ENCODE results near the gene TENM3.
A peak's percentile ranks its signal among the peaks of the same experiment; 100 is the strongest.

TENM3 gene

DNA sequence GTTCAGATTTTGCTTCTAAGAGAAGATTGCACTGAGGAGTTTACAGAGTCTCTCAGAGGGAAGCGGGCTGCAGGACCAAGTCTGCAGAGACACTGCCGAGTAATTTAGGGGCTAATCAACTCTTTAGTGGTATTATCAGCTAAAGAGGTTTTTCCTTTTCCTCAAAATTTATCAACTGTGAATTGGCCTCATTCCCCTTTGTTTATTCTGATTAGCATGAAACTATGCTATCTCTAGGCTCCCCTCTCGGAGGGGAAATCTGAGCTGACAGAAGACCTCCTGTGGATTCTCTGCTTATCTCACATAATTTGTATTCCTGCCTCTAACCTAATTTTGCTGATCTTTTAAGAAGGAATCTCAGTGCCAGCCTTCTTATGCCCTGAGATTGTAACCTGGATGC, 473.0 kb downstream of the TENM3 start:
- TF ChIP-seq GATA2 (IDR thresholded peaks at IDR 0.05; ENCODE audit: low read depth, low read length), result no peak
- no peak for TF ChIP-seq GATA3 (IDR thresholded peaks at IDR 0.05; ENCODE audit: low read depth, low read length)

DNA sequence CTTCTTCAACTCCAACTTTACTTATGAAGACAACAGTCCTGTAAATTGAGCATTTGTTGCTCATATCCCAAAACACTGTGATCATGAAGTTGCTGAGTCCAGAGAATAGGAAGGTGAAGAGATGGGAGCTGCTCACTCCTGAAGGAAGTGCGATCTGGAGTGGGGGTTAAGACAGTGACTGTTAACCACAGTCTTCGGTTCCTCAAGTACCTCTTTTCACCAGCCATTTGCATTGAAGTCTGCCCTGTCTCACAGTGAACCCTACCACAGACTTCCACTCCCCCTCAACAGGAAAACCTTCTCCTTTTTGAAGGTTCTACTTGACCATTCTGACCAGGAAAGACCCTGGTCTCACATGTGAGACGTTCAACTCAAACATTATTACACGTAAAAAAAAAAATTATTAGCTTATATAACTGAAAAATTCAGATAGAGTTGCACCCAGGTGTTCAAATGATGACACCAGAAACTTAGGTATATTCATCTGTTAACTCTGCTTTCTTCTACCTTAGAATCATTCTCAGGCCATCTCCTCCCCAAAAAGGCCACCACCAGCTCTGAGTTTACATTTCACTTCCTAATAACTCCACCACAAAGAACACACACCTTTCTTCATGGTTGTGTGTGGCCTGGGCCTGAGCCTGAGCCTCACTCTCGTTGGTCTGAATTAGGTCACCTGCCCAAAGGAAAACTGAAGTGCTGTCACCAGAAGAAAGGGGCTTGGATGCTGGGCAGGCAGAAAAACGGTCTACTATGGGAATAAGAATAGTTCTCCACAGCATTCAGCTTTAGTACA, 474.8 kb downstream of the TENM3 start:
- TF ChIP-seq GATA2 (IDR thresholded peaks at IDR 0.05; ENCODE audit: low read depth, low read length) (no peak), GATA3 (IDR thresholded peaks at IDR 0.05; ENCODE audit: low read depth, low read length) (no peak)

DNA sequence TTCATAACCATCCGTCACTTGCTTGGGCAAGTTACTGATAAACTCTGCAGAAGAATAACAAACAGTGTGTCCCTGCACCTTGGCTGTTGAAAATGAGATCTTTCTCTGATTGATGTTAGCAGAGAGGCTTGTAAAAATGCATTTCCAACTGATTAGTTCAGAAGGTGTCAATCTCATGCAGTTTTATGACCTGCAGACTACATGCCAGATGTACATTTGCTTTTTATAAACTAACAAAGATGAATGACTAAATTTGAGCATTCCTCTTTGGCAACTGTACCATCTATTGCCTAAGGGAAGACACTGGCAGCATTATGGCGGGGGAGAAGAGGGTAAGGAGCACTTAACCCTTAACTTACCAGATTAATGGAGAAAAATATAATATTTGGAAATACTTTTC, 481.2 kb downstream of the TENM3 start:
- TF ChIP-seq GATA2 (IDR thresholded peaks at IDR 0.05; ENCODE audit: low read depth, low read length), result no peak
- TF ChIP-seq GATA3 (IDR thresholded peaks at IDR 0.05; ENCODE audit: low read depth, low read length), result peak; percentile 40; the same call in 1 of the 2 replicates

DNA sequence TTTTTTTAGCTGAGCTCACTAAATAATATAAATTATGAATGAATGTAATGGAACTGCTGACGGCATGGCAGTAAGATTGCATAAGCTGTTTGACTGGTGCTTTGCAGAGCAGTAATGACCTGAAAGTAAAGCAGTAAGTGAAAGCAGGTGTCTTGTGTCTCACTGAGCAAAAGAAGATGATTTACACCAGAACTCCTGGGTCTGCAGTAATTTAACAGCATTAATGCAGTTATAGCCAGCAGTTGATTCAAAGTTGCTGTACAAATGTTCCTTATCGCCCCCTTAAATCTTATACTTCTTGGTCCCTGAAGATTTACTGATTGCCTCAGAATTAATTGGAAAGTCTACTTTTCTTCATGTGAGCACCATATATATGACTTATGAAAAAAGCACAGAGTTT, 486.3 kb downstream of the TENM3 start:
- TF ChIP-seq GATA2 (IDR thresholded peaks at IDR 0.05; ENCODE audit: low read depth, low read length) (peak; percentile 92), GATA3 (IDR thresholded peaks at IDR 0.05; ENCODE audit: low read depth, low read length) (peak; percentile 99)

DNA sequence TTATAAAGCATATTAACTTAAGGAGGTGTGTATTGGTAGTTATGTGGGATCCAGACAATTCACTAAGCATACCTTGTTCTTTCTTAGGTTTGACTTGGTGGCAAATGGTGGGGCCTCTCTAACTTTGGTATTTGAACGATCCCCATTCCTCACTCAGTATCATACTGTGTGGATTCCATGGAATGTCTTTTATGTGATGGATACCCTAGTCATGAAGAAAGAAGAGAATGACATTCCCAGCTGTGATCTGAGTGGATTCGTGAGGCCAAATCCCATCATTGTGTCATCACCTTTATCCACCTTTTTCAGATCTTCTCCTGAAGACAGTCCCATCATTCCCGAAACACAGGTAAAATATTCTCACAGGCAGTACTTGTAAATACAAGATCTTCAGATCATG, 487.6 kb downstream of the TENM3 start:
- TF ChIP-seq GATA2 (IDR thresholded peaks at IDR 0.05; ENCODE audit: low read depth, low read length) (no peak), GATA3 (IDR thresholded peaks at IDR 0.05; ENCODE audit: low read depth, low read length) (no peak)

DNA sequence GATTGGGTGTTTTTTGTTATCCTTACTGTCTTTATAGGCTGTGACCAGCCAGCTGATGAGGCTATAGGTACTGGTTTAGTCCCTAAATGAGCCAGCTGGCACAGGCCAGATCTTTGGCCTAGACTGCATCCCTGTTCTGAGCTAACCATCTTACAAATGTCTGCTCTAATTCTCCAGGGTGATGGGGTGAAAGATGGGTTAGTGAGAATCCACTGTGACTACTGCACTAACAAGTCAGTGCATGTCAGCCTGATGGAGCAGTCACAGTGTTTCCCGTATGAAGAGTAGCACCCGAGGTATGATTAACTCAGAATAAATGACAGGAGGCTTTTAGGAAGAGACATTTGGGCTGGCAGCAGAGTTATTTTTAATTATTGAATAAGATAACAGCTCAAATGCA, 493.0 kb downstream of the TENM3 start:
- TF ChIP-seq GATA3 (IDR thresholded peaks at IDR 0.05; ENCODE audit: low read depth, low read length), result no peak
- TF ChIP-seq GATA2 (IDR thresholded peaks at IDR 0.05; ENCODE audit: low read depth, low read length), result no peak

DNA sequence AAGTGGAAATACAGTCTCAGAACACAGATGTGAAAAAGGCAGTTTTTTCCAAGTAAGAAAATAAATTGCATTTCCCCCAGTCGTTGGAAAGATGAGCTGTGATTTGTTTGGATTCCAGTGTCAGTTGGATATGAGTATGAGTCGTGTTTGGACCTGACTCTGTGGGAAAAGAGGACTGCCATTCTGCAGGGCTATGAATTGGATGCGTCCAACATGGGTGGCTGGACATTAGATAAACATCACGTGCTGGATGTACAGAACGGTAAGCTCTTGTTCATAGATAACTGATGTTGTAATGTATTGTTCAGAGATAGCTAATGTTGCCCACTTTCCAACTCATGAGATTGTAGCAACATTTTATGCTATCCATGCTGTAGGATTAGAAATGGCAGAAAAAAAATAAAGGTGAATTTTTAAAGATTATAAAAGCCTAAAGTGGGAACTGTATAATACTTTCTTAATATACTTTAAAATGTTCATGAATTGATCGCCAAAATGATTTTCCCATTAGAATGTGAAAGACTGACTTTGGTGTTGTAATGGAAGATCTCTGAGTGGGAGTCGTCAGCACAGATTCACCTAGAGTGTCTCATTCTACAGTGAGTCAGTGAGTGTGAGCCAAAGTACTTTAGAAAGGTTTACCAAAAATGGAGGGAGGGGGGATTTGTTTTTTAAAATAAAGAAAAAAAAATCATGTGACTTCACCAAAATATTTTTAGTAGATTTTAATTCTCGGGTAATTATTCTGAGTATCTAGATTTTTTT, 495.3 kb downstream of the TENM3 start:
- TF ChIP-seq GATA3 (IDR thresholded peaks at IDR 0.05; ENCODE audit: low read depth, low read length) (peak; percentile 68), GATA2 (IDR thresholded peaks at IDR 0.05; ENCODE audit: low read depth, low read length) (peak; percentile 83)

DNA sequence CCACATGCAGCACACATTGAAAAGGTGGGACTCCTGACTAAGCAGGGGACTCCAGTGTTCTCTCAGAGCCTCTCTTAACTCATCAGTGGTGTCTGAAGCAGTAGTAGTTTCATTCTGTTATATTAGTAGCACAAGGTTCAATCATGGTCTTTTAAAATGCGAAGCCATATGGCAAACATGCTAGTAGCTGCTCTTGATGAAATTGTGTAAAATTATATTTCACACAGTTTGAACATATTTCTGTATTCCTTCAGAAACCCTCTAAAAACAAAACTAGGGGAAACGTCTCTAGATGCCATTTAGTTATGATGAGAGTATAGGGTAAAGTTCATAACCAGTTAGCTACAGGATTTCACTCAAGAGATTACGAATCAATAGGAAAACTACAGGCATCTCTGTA, 497.1 kb downstream of the TENM3 start:
- TF ChIP-seq GATA3 (IDR thresholded peaks at IDR 0.05; ENCODE audit: low read depth, low read length) (no peak), GATA2 (IDR thresholded peaks at IDR 0.05; ENCODE audit: low read depth, low read length) (no peak)

DNA sequence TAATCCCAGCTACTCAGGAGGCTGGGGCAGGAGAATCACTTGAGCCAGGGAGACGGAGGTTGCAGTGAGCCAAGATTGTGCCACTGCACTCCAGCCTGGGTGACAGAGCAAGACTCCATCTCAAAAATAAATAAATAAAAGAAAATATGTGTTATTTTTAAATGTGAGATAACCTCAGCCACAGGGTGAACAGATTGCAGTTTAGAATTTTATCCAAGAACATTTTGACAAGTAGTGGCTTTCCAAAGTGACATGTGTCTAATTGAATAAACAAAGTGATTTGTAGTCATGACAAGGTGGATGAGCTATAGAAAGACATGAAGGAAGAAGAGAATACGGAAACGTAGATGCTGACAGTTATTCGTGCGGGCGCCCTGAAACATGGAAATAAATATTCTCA, 497.9 kb downstream of the TENM3 start:
- TF ChIP-seq GATA3 (IDR thresholded peaks at IDR 0.05; ENCODE audit: low read depth, low read length) (no peak), GATA2 (IDR thresholded peaks at IDR 0.05; ENCODE audit: low read depth, low read length) (no peak)

DNA sequence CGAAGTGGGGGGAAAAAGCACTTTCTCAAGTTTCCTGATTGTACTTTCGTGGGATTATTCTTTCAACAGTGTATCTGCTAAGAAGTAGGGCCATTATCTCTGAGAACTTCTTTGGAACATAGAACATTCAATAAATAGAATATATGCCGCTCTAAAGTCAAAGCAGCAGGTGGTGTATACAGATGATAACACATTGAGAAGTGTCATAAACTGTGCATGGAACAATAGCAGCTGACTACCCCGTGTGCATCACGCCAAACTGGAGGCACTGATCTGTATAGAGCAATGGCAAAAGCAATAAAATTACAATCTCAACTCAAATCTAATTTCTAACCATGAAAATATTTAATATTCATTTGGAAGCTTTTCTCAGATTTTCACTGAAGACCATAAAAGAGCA, 498.7 kb downstream of the TENM3 start:
- no peak for TF ChIP-seq GATA2 (IDR thresholded peaks at IDR 0.05; ENCODE audit: low read depth, low read length)
- TF ChIP-seq GATA3 (IDR thresholded peaks at IDR 0.05; ENCODE audit: low read depth, low read length), result no peak

DNA sequence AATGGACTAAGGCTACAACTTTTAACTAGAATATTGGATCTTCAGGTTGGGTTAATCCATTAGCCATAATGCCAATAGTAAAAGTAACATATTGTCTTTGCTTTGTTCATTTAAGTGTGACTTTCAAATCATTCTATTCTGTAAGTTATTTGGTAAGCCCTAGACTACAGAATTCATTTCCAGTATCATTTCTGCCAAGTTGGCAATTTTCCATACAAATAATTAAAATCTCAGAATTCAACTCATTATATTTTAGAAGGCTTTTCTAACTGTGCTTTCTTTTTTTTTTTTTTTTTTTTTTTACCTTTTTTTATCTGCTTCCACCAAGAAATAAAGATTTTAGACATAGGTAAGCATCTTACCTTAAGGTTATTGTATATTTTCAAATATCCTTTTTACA, 500.6 kb downstream of the TENM3 start:
- TF ChIP-seq GATA3 (IDR thresholded peaks at IDR 0.05; ENCODE audit: low read depth, low read length) (no peak), GATA2 (IDR thresholded peaks at IDR 0.05; ENCODE audit: low read depth, low read length) (no peak)

DNA sequence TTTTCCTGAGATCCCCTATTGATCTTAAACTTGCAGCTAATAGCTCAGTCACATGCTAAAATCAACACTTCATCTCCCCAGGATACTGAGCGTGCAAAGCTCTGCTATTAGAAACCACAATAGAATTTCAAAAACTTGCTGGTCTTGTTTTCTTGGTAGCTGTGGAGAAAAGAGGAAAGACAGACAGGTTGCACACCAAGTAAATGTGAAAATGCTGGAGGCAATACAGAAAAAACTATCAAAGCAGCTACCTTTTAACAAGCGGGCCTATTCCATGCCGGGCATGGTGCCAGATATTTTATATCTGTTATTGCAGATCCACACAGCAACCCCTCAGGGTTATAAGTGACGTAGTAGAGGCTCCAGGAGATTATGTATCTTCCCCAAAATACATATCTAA, 502.0 kb downstream of the TENM3 start:
- peak; percentile 49 for TF ChIP-seq GATA2 (IDR thresholded peaks at IDR 0.05; ENCODE audit: low read depth, low read length)
- TF ChIP-seq GATA3 (IDR thresholded peaks at IDR 0.05; ENCODE audit: low read depth, low read length), result no peak

DNA sequence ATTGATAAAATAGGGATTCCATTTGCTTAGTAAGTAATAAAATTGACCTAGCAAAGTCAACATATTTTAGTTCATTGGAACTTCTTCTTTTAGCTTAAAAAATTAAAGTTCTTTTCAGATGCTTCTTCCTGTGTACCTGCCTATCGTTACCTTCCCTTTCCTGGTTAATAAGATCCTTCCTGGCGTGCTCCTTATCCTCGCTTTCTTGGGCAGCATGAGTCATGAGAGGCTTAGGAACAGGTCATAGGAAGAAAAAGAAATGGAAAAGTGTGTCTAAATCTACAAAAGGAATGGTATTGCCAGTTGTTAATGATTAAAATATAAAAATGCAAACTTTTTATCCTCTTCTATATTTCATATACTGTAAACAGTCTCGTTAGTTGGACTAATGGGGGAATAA, 503.7 kb downstream of the TENM3 start:
- no peak for TF ChIP-seq GATA3 (IDR thresholded peaks at IDR 0.05; ENCODE audit: low read depth, low read length)
- no peak for TF ChIP-seq GATA2 (IDR thresholded peaks at IDR 0.05; ENCODE audit: low read depth, low read length)

DNA sequence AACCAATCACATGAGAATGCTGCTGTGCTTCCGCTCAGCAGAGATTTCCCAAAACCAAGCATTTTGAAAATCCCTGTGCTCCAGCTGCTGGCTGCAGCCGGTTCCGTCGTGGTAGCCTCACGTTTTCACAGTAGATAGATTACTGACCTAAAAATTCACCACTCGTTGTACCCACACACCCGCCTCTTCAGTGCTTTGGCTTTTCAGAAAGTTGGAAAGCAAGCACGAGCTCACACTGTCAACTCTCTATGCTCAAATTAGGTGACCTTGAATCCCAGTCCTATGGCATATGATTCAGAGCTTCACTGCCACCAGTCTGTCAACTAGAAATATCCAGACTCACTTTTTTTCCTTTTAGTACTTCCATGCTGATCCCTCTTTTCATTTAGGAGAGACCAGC, 505.1 kb downstream of the TENM3 start:
- TF ChIP-seq GATA3 (IDR thresholded peaks at IDR 0.05; ENCODE audit: low read depth, low read length) (no peak), GATA2 (IDR thresholded peaks at IDR 0.05; ENCODE audit: low read depth, low read length) (no peak)

DNA sequence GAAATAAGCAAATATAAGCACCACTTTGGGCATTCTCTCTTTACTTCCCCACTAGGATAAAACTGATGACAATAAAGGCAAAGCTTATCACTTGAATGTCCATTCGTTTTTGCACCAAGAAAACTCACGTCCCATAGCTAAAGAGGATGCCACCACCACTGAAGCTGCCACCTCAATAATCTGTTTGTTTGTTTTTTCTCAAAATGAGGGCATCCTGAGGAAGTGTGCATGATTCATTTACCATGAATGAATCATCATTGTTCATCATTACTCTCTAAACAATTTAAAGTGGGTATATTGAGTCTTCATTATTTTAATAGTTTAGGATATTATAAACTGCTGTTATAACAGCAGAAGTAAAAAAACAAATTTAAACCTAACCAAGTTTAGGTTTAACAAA, 505.7 kb downstream of the TENM3 start:
- no peak for TF ChIP-seq GATA3 (IDR thresholded peaks at IDR 0.05; ENCODE audit: low read depth, low read length)
- TF ChIP-seq GATA2 (IDR thresholded peaks at IDR 0.05; ENCODE audit: low read depth, low read length), result no peak

All from SH-SY5Y (cell line).